KBM-7 (cell line): Measurements from ENCODE around the gene UBE2H.
"Not testable (repeated sequence)": the region's sequence is repeated elsewhere in the genome, so short reads cannot be mapped to it uniquely, and the experiment has no call there.

ENCODE experiments used
- DNase-seq: peaks from one replicate; pipeline ENCODE4 v3.0.0-alpha.2; 2015
- in situ Hi-C: fragments of 300-500 bp; cut with MboI; formaldehyde crosslinking; loops from 2 replicates; pipeline ENCODE4 v1.14.3; 2020; ENCODE audit warnings: low sequenced_read_pairs, low pct_unique_long_range_greater_than_20kb, mixed read lengths

Gene UBE2H

GRCh38 chr7:129952653-129953560 lies at the start of gene UBE2H:
Gene UBE2H, minus strand, starts transcription at chr7:129952960. Its CDS starts 405 bp downstream, at chr7:129952555.
- in situ Hi-C loops, result no loop called here
- peak; percentile 94 for DNase-seq

DNA sequence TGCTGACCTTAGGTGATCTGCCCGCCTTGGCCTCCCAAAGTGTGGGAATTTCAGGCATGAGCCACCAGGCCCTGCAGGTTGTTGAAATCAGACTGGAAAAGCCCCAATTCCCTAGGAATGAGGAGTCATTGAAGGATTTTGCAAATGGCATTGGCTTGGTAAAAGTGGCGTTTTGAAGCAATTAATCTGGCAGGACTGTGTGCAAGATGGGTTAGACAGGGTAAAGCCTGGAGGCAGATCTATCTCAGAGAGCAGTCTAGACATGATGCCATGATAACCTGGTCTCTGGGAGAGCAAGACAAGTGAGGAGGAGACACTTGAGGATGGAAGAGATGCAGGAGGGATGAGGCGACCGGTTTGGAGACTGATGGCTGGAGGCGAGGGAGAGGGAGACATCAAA lies 45.7 kb upstream of the UBE2H start:
- in situ Hi-C loops, result no loop called here
- no peak for DNase-seq

GRCh38 chr7:129997285-129997684 lies 44.5 kb upstream of the UBE2H start:
- no peak for DNase-seq
- in situ Hi-C loops, result no loop called here

DNA sequence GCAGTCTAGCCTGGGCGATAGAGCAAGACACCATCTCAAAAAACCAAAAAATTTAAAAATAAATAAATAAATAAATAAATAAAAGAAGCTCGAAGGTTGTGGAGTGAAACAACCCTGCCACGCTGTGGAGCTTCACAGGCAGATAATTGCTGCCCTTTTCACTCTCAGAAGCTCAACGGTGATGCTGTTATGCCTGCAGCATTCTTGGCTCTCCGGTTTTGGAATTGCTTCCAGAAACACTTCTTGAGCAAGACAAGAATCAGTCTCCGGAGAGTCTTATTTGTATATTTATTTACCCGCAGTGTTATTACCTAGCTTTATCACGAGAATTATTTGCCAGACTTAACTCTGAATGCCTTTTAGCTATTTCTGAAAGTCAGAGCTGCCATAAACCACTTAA lies 40.5 kb upstream of the UBE2H start:
- DNase-seq, result no peak
- in situ Hi-C loops, result no loop called here

DNA sequence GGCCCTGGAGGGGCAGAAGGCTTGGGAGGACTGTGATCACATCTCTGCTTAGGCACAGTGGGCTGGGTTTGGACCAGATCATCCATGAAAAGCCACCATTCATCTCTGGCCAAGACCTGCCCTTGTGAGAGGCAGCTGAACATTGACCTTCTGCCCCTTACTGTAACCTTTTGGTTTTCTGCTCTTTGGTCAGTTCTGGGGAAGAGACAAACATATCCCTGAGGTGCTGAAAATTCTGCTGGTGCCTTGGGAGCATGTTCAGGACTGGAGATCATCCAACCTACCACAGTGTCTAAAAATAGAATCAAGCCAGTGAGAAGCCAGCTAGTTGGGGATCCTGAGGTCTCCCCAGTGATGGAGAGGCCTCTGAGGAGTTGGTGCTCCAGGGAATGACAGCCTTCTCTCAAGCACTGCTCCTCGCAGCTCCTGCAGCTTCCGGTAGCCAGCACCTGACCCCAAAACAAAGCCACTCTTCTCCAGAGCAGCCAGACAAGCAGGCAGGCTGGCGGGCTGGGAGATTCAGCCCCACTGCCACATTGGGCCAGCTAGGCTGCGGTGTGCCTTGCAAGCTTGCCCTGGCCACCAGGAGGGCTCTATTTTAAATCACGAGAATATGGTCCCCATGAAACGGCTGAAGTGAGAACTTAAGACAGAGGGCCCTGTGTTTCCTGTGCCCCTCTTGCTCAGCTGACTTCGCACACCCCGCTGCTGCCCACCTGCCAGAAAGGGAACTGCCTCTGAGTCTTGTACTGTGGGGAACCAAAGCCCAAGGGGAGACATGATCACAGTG lies 37.8 kb upstream of the UBE2H start:
- DNase-seq, result no peak

DNA sequence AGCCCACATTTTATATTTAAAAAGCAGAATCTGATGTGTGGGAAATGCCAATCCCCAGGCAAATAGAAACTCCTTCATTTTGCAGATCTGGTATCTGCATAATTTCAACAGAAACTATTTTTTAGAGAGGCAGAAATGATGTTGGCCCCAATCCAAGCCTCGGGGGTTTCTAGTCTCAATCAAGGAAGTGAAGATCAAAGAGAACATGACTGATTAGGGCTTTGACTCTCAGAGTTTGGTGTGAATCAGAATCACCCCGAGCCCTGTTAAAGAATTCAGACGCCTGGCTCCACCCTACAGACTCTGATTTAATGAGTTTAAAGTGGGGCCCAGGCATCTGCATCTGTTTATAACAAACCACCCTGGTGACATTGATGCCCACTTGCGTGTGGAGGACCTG lies 36.7 kb upstream of the UBE2H start:
- DNase-seq, result peak; percentile 11

More for the DNA sequence above, 37.8 kb upstream of the UBE2H start:
- in situ Hi-C loops, result no loop called here

DNA sequence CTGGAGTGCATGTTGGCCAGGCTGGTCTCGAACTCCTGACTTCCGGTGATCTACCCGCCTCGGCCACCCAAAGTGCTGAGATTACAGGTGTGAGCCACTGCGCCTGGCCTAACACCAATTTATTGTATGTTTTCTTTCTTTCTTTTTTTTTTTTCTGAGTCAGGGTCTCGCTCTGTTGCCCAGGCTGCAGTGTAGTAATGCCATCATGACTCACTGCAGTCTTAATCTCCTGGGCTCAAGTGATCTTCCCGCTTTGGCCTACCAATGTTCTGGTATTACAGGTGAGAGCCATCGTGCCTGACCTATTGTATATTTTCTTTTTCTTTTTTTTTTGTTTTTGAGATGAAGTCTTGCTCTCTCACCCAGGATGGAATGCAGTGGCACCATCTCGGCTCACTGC lies 33.8 kb upstream of the UBE2H start:
- DNase-seq, result no peak
- in situ Hi-C loops, result no loop called here

More for the DNA sequence above, 36.7 kb upstream of the UBE2H start:
- in situ Hi-C loops, result no loop called here

DNA sequence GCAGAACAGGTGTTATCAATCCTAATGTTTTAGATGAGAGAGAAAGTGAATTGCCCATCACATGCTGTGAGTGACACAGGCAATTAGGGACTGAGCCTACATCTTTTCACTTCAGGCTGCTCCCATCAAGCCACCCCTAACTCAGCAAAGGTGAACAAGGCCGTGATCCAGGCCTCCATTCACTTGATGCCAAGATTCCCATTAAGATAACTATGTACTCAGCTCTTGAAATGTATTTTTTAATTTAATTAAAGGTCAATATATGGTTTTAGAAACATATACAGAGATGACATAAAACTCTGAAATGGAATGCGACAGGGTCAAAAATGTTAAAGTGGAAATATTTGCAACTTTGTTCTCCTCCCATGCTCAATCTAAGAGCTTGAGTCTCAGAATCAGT lies 27.9 kb upstream of the UBE2H start:
- no peak for DNase-seq
- in situ Hi-C loops, result no loop called here

- in situ Hi-C loops, result no loop called here
- no peak for DNase-seq
These were observed 22.5 kb upstream of the UBE2H start for GRCh38 chr7:129975309-129975708.

GRCh38 chr7:129970816-129971215 lies 18.1 kb upstream of the UBE2H start:
- no peak for DNase-seq
- in situ Hi-C loops, result no loop called here

DNA sequence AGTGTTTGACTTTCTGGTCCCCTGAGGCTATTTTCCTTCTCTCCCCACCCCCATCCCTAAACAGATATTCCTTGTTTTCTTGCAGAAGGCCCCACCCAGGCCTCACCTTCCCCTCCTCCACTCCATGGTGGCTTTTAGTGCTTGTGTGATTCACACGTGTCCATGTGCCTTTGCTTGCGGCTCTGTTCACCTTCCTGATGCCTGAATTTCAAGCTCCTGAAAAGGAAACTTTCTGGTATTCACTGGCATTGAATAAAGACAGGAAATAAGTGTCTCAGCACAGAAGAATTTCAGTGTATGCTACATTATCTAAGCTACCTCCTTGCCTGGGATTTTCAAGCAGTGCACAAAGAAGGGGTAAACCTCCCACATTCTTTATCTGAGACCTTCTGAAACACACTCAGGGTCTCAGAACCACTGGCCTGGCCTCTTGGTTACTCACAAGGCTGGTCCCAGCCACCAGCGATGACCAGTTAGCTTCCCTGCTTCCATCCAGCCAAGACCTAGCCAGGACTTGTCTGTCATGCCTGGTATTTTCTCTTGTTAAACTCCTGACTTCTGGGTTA lies 17.2 kb upstream of the UBE2H start:
- in situ Hi-C loops, result no loop called here
- DNase-seq, result no peak

DNA sequence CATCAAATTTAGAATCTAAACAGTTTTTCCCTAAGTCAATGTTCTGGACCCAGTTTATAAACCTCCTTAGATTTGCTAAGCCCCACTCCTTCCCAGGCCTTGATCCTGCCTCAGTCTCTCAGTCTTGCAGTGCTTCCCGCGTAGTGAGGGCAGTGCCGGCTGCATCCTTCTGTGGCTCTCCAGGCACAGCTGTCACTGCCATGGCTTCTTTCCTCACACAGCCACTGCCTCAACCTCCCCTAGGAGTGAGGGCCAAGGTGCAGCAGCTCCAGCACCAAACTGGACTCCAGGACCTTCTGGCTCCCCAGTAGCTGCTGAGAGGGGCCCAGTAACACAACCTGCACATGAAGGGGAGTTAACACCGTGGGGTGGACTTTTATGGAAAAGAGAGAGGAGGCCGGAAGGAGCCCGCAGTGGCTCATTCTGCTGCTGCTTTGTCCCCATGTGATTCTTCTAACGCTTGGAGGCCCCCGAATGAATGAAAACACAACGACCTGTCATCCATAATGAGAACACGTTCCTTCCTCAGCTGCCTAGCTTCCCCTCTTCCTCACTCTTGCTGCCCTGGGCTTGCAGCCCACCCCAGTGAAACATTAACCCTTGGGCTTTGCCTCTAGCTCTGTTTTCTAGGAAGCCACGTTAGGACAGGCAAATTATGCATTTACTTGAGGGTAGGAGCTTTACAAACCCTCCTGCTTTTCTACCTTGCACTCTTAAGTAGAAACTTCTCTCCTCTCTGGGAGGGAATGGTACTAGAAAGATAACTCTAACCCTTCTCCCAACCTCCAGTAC lies 16.0 kb upstream of the UBE2H start:
- no peak for DNase-seq
- in situ Hi-C loops, result no loop called here

- in situ Hi-C loops, DNase-seq: not testable (repeated sequence)
These were observed 7.4 kb upstream of the UBE2H start for GRCh38 chr7:129960204-129960475.

DNA sequence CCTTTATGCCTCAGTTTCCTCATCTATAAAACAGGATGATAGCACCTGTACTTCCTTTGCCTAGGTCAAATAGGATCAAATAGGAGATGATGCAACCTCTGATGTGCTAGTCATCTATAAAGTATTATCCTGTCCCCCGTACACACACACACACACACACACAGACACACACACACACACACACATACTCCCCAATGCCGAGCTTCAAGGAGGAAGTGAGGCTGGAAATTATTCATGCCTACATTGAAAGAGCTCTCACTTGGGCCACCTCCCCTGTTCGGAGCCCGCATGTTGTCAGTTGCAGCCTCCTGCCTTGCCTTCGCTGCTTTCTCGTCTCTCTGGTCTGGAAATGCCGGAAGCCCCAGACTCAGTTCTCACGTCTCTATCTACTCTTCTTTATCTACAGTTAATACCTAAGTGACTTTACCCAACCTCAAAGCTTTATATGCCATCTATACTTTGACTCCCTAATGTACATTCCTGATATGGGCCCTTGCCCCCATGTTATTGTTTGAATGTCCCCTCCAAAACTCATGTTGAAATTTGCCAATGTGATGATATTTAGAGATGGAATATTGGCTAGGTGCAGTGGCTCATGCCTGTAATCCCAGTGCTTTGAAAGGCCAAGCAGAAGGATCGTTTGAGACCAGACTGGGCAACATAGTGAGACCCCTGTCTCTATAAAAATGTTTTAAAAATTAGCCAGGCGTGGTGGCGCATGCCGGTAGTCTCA lies 6.9 kb upstream of the UBE2H start:
- DNase-seq, result peak; percentile 79
- in situ Hi-C loops, result no loop called here

GRCh38 chr7:129958643-129959470 lies 6.1 kb upstream of the UBE2H start:
- in situ Hi-C loops, result no loop called here
- DNase-seq, result peak; percentile 80

GRCh38 chr7:129955993-129956543 lies 3.3 kb upstream of the UBE2H start:
- in situ Hi-C loops, result no loop called here
- no peak for DNase-seq

GRCh38 chr7:129952086-129952652 lies 591 bp downstream of the UBE2H start:
- in situ Hi-C loops, result no loop called here
- DNase-seq, result peak; percentile 38
